ENCODE measurements around the gene CXCL17. TPM values are rescaled to one million over a fixed set of nuclear protein-coding genes. Genes with fewer than 3 reads are reported as not detected.

The CXCL17 gene, protein sequence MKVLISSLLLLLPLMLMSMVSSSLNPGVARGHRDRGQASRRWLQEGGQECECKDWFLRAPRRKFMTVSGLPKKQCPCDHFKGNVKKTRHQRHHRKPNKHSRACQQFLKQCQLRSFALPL
- not detected in 2 replicates for total RNA-seq

DNA sequence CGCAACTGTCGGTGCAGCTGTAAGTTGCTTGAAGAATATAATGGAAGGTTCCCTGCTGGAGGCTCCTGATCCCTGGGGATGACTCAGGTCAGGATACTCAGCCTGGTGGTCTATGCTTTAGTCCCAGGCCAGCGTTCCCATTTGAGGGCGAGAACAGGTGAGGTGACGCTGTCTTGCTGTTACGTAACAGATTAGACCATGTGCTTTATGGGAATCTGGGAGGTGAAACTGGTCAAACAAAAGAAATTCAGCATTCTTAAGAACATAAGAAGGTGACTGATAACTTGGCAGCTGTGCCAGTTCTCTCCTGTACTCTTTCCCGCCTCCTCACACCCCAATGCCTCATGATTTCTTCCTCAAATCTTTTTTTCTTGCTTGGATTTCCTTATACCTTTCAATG, at the start of gene CXCL17:
TSS of gene CXCL17 (minus strand) at position 114 of the 400 bp plus-strand sequence. CDS start 114 bp downstream, outside the sequence.

DNA sequence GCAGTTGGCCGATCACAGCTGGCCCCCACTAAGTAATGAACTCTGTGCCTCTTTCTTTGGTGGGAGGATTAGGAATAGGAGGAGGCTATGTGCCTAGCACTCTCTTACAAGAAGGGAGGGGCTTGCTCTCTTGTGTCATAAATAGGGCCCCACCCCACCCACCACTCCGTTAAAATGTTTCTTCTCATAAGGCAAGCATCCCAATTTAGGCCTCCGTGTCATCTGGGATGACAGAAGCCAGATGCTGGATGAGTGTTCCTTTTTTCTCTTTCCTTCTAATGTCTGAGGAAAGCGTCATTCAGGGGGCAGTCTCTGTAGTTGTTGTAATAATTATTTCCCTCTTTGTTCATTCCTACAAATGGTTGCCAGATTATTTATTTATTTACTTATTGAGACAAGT, 15.4 kb downstream of the CXCL17 start, which contains the start of gene LIPE:
TSS of gene LIPE (minus strand) at position 76 of the 400 bp plus-strand sequence. CDS start 239 bp downstream, outside the sequence.

DNA sequence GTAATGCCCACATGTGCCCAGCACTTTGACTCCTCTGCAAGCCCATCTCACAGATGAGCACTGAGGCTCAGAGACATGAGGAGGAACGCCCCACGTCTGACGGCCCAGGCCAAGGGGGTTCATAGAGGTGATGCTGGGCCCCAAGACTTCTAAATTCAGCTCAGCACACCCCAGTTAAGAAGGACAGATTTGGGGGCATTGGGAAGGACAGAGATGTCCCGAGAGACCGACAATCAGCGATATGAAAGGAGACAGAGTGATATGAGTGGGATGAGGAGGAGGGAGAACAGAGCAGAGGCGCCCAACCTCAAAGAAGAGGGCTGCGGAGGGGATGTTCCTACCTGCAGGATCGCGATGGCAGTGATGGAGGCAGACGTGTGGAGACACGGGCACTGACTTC, 52.8 kb downstream of the CXCL17 start, which contains the start of gene CNFN:
TSS of gene CNFN (minus strand) at position 399 of the 400 bp plus-strand sequence. CDS start 1,260 bp downstream, outside the sequence.

Other genes starting within 250 kb of the CXCL17 start
- gene DEDD2, start 225.3 kb downstream of the CXCL17 start, total RNA-seq: 18.8 and 20.5 TPM in 2 replicates
- 6.0 and 11.6 TPM in 2 replicates for gene ZNF526, start 222.6 kb downstream of the CXCL17 start, total RNA-seq
- 9.4 and 23.6 TPM in 2 replicates for gene GSK3A, start 200.3 kb downstream of the CXCL17 start, total RNA-seq
- 24.6 and 43.7 TPM in 2 replicates for gene ERF, start 187.8 kb downstream of the CXCL17 start, total RNA-seq
- gene CIC, start 173.7 kb downstream of the CXCL17 start, total RNA-seq: 16.2 and 27.6 TPM in 2 replicates
- gene PRR19, start 140.8 kb downstream of the CXCL17 start, total RNA-seq: 0.32 and 0.38 TPM in 2 replicates
- gene PAFAH1B3, start 140.3 kb downstream of the CXCL17 start, total RNA-seq: 36.3 and 40.8 TPM in 2 replicates
- not detected in 2 replicates for gene TMEM145, start 129.6 kb downstream of the CXCL17 start, total RNA-seq
- 20.2 and 59.2 TPM in 2 replicates for gene MEGF8, start 117.3 kb downstream of the CXCL17 start, total RNA-seq
- gene CNFN, start 52.6 kb downstream of the CXCL17 start, total RNA-seq: not detected in 2 replicates
- 8.7 and 9.4 TPM in 2 replicates for gene LIPE, start 15.6 kb downstream of the CXCL17 start, total RNA-seq
- 1.1 and 41.8 TPM in 2 replicates for gene CEACAM1, start 85.5 kb upstream of the CXCL17 start, total RNA-seq
- gene CEACAM8, start 152.0 kb upstream of the CXCL17 start, total RNA-seq: not detected in 2 replicates